GM23338 (cell line): Measurements from ENCODE around the gene RAB17. TPM values are rescaled to one million over a fixed set of nuclear protein-coding genes. Genes with fewer than 3 reads are reported as not detected.

Experiments
- ATAC-seq: fragments of 200-7000 bp; cut with Tn5 transposase; 3 replicates; pipeline ENCODE4 v1.9.1; 2020
- DNase-seq: peaks from one replicate; pipeline ENCODE4 v3.0.0-alpha.2; 2015; ENCODE audit warnings: low spot score
- H2AFZ ChIP-seq: fragments of 200-600 bp; sonication (generic); 2 replicates; pipeline ENCODE4 v1.8.0; 2016; ENCODE audit warnings: antibody characterized with exemption, mild to moderate bottlenecking, moderate library complexity
- H3F3A ChIP-seq: fragments of 200-600 bp; sonication (generic); replicated peaks from 2 replicates; pipeline ENCODE4 v1.8.0; 2017; ENCODE audit warnings: antibody characterized with exemption, mixed run types, low read depth
- H3K27ac ChIP-seq: fragments of 200-600 bp; sonication (generic); 2 replicates; pipeline ENCODE4 v1.6.1; 2016; ENCODE audit warnings: low read depth
- H3K27me3 ChIP-seq: fragments of 200-600 bp; sonication (generic); 2 replicates; pipeline ENCODE4 v1.8.0; 2016; ENCODE audit warnings: mild to moderate bottlenecking, mixed run types, moderate library complexity; ENCODE audit not compliant: insufficient read depth
- H3K36me3 ChIP-seq: fragments of 200-600 bp; sonication (generic); 2 replicates; pipeline ENCODE4 v1.8.0; 2016; ENCODE audit warnings: mild to moderate bottlenecking; ENCODE audit not compliant: insufficient read depth
- H3K4me1 ChIP-seq: fragments of 200-600 bp; sonication (generic); 2 replicates; pipeline ENCODE4 v1.8.0; 2016; ENCODE audit warnings: mild to moderate bottlenecking, moderate library complexity; ENCODE audit not compliant: insufficient read depth
- H3K4me2 ChIP-seq: fragments of 200-600 bp; sonication (generic); 2 replicates; pipeline ENCODE4 v1.7.1; 2017; ENCODE audit warnings: mixed run types
- H3K4me3 ChIP-seq: fragments of 200-600 bp; sonication (generic); 2 replicates; pipeline ENCODE4 v1.6.1; 2016; ENCODE audit warnings: mixed run types
- H3K79me2 ChIP-seq: fragments of 200-600 bp; sonication (generic); replicated peaks from 2 replicates; pipeline ENCODE4 v1.8.0; 2017; ENCODE audit warnings: mild to moderate bottlenecking; ENCODE audit not compliant: insufficient read depth
- H3K9me2 ChIP-seq: fragments of 200-600 bp; sonication (generic); 2 replicates; pipeline ENCODE4 v1.8.0; 2017; ENCODE audit not compliant: insufficient read depth
- H4K20me1 ChIP-seq: fragments of 200-600 bp; sonication (generic); replicated peaks from 2 replicates; pipeline ENCODE4 v1.8.0; 2017; ENCODE audit warnings: mild to moderate bottlenecking; ENCODE audit not compliant: insufficient read depth
- H3K27ac Mint-ChIP-seq: 2 replicates; pipeline ENCODE4 v1.8.0; 2020; ENCODE audit warnings: inconsistent platforms, mild to moderate bottlenecking, moderate library complexity, mixed read lengths
- H3K27me3 Mint-ChIP-seq: 3 replicates; pipeline ENCODE4 v1.8.0; 2022; ENCODE audit warnings: low read depth, mild to moderate bottlenecking, moderate library complexity, mixed read lengths, inconsistent platforms; ENCODE audit not compliant: insufficient read depth, poor library complexity
- H3K36me3 Mint-ChIP-seq: 3 replicates; pipeline ENCODE4 v1.8.0; 2021; ENCODE audit warnings: low read depth, mild to moderate bottlenecking, inconsistent platforms, moderate library complexity, mixed read lengths
- H3K4me1 Mint-ChIP-seq: 3 replicates; pipeline ENCODE4 v1.8.0; 2020; ENCODE audit warnings: mild to moderate bottlenecking, inconsistent platforms, mixed read lengths
- H3K4me3 Mint-ChIP-seq: 3 replicates; pipeline ENCODE4 v1.8.0; 2021; ENCODE audit warnings: moderate library complexity, mild to moderate bottlenecking, inconsistent platforms, mixed read lengths
- H3K9me3 Mint-ChIP-seq: 3 replicates; pipeline ENCODE4 v1.8.0; 2020; ENCODE audit warnings: moderate library complexity, mild to moderate bottlenecking, inconsistent platforms, mixed read lengths
- CREB1 ChIP-seq: fragments of 250-450 bp; sonication (Bioruptor Pico); IDR thresholded peaks from 2 replicates; pipeline ENCODE4 v1.5.0; 2020; ENCODE audit warnings: low read depth, mild to moderate bottlenecking, moderate library complexity
- EZH2 ChIP-seq: fragments of 200-600 bp; sonication (generic); IDR thresholded peaks from one replicate; pipeline ENCODE4 v1.8.0; 2017; ENCODE audit warnings: antibody characterized with exemption, mild to moderate bottlenecking, low read depth; ENCODE audit not compliant: unreplicated experiment
- EZH2phosphoT487 ChIP-seq: fragments of 200-600 bp; sonication (generic); IDR thresholded peaks from one replicate; pipeline ENCODE4 v1.8.1; 2018; ENCODE audit warnings: antibody characterized with exemption; ENCODE audit not compliant: unreplicated experiment
- JUNB ChIP-seq: IDR thresholded peaks from one replicate; pipeline ENCODE4 v1.6.1; 2016; ENCODE audit warnings: antibody characterized with exemption; ENCODE audit not compliant: unreplicated experiment
- NANOG ChIP-seq: IDR thresholded peaks from 2 replicates; pipeline ENCODE4 v1.6.1; 2016; ENCODE audit warnings: antibody characterized with exemption, borderline replicate concordance
- POLR2AphosphoS5 ChIP-seq: IDR thresholded peaks from 2 replicates; pipeline ENCODE4 v1.6.1; 2016; ENCODE audit warnings: antibody characterized with exemption, low read depth
- STAT1 ChIP-seq: IDR thresholded peaks from one replicate; pipeline ENCODE4 v1.6.1; 2016; ENCODE audit warnings: antibody characterized with exemption; ENCODE audit not compliant: unreplicated experiment
- ZNF114 ChIP-seq: fragments of 250-450 bp; sonication (Bioruptor Pico); IDR thresholded peaks from 2 replicates; pipeline ENCODE4 v1.5.0; 2020; ENCODE audit warnings: mild to moderate bottlenecking, moderate library complexity
- ZNF331 ChIP-seq: fragments of 250-450 bp; sonication (Bioruptor Pico); IDR thresholded peaks from 2 replicates; pipeline ENCODE4 v1.5.0; 2020; ENCODE audit warnings: low read depth, mild to moderate bottlenecking, moderate library complexity
- polyA plus RNA-seq: library from polyadenylated mRNA; unstranded; fragments of >200 nt; fragmentation: Nextera tagmentation; extraction: Ambion mirVana; gene quantifications from 2 replicates; pipeline ENCODE4 v1.2.1, GENCODE V29; 2016
- total RNA-seq: library from RNA; depleted of rRNA; stranded (reverse); fragments of >200 nt; shearing (Covaris generic); gene quantifications from 2 replicates; pipeline ENCODE4 v1.2.3, GENCODE V29; 2014
- TF ChIP-seq, protein P1 (sequence below): IDR thresholded peaks from 2 replicates; pipeline ENCODE4 v1.6.1; 2016; ENCODE audit warnings: antibody characterized with exemption
- TF ChIP-seq, protein P2 (sequence below): IDR thresholded peaks from one replicate; pipeline ENCODE4 v1.6.1; 2018; ENCODE audit warnings: antibody characterized with exemption; ENCODE audit not compliant: unreplicated experiment
- TF ChIP-seq, protein P3 (sequence below): fragments of 250-450 bp; sonication (Bioruptor Pico); IDR thresholded peaks from 2 replicates; pipeline ENCODE4 v1.5.0; 2020; ENCODE audit warnings: mild to moderate bottlenecking, moderate library complexity
- TF ChIP-seq, protein P4 (sequence below), 2 experiments: fragments of 200-600 bp in 1 of 2; sonication (generic) in 1 of 2; conservative IDR thresholded peaks; 2 replicates each; pipeline versions ENCODE4 v1.5.1 to v1.6.1; 2016 to 2017; ENCODE audit warnings: antibody characterized with exemption in 2 of 2, low read depth in 2 of 2, mild to moderate bottlenecking in 2 of 2, moderate library complexity in 1 of 2

The RAB17 gene
- total and polyA plus RNA-seq, 2 experiments from 2014 or later: 22.4 to 26.9 TPM

DNA sequence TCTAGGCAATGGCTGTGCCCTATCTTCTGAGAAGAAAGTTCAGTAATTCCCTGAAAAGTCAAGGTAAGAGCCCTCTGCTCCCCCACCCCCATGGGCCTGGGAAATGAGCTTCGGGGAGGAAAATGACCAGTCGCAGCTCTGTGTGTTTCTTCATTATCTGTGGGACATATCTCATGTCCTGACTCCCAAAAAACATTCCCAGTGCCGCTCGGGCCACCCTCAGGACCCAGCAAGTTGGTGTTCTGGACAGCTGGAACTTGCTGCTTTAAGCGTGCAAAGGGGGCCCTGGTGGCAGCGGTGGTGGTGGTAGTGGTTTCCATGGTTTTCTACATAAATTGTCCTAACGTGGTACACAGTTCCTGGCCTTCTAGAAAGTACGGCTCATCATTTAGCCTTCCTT is 41.3 kb downstream of the RAB17 start:
- H3K4me2 ChIP-seq: no peak overlapping the region
- H3K4me3 ChIP-seq: no peak overlapping the region
- no peaks in the 10 kb centered on the region for H3K79me2 ChIP-seq
- H3K9me2 ChIP-seq: no peaks in the 10 kb centered on the region
- H3K27me3 Mint-ChIP-seq: peaks cover 9% of the 10 kb centered on the region
- H3K27ac Mint-ChIP-seq: no peak overlapping the region
- no peaks in the 10 kb centered on the region for H3K4me1 ChIP-seq
- H4K20me1 ChIP-seq: no peaks in the 10 kb centered on the region
- peaks cover 20% of the 10 kb centered on the region; the same call in 2 of the 3 replicates for H3K9me3 Mint-ChIP-seq
- TF ChIP-seq EZH2phosphoT487: no peak
- TF ChIP-seq, protein P1, sequence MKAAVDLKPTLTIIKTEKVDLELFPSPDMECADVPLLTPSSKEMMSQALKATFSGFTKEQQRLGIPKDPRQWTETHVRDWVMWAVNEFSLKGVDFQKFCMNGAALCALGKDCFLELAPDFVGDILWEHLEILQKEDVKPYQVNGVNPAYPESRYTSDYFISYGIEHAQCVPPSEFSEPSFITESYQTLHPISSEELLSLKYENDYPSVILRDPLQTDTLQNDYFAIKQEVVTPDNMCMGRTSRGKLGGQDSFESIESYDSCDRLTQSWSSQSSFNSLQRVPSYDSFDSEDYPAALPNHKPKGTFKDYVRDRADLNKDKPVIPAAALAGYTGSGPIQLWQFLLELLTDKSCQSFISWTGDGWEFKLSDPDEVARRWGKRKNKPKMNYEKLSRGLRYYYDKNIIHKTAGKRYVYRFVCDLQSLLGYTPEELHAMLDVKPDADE: no peak
- no peak for TF ChIP-seq NANOG
- TF ChIP-seq, protein P2, sequence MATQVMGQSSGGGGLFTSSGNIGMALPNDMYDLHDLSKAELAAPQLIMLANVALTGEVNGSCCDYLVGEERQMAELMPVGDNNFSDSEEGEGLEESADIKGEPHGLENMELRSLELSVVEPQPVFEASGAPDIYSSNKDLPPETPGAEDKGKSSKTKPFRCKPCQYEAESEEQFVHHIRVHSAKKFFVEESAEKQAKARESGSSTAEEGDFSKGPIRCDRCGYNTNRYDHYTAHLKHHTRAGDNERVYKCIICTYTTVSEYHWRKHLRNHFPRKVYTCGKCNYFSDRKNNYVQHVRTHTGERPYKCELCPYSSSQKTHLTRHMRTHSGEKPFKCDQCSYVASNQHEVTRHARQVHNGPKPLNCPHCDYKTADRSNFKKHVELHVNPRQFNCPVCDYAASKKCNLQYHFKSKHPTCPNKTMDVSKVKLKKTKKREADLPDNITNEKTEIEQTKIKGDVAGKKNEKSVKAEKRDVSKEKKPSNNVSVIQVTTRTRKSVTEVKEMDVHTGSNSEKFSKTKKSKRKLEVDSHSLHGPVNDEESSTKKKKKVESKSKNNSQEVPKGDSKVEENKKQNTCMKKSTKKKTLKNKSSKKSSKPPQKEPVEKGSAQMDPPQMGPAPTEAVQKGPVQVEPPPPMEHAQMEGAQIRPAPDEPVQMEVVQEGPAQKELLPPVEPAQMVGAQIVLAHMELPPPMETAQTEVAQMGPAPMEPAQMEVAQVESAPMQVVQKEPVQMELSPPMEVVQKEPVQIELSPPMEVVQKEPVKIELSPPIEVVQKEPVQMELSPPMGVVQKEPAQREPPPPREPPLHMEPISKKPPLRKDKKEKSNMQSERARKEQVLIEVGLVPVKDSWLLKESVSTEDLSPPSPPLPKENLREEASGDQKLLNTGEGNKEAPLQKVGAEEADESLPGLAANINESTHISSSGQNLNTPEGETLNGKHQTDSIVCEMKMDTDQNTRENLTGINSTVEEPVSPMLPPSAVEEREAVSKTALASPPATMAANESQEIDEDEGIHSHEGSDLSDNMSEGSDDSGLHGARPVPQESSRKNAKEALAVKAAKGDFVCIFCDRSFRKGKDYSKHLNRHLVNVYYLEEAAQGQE: no peak
- TF ChIP-seq EZH2: no peak
- TF ChIP-seq ZNF114 (CRISPR knock-in tag): no peak
- no peak for TF ChIP-seq CREB1
- TF ChIP-seq JUNB: no peak
- TF ChIP-seq POLR2AphosphoS5: no peak
- TF ChIP-seq, protein P3, sequence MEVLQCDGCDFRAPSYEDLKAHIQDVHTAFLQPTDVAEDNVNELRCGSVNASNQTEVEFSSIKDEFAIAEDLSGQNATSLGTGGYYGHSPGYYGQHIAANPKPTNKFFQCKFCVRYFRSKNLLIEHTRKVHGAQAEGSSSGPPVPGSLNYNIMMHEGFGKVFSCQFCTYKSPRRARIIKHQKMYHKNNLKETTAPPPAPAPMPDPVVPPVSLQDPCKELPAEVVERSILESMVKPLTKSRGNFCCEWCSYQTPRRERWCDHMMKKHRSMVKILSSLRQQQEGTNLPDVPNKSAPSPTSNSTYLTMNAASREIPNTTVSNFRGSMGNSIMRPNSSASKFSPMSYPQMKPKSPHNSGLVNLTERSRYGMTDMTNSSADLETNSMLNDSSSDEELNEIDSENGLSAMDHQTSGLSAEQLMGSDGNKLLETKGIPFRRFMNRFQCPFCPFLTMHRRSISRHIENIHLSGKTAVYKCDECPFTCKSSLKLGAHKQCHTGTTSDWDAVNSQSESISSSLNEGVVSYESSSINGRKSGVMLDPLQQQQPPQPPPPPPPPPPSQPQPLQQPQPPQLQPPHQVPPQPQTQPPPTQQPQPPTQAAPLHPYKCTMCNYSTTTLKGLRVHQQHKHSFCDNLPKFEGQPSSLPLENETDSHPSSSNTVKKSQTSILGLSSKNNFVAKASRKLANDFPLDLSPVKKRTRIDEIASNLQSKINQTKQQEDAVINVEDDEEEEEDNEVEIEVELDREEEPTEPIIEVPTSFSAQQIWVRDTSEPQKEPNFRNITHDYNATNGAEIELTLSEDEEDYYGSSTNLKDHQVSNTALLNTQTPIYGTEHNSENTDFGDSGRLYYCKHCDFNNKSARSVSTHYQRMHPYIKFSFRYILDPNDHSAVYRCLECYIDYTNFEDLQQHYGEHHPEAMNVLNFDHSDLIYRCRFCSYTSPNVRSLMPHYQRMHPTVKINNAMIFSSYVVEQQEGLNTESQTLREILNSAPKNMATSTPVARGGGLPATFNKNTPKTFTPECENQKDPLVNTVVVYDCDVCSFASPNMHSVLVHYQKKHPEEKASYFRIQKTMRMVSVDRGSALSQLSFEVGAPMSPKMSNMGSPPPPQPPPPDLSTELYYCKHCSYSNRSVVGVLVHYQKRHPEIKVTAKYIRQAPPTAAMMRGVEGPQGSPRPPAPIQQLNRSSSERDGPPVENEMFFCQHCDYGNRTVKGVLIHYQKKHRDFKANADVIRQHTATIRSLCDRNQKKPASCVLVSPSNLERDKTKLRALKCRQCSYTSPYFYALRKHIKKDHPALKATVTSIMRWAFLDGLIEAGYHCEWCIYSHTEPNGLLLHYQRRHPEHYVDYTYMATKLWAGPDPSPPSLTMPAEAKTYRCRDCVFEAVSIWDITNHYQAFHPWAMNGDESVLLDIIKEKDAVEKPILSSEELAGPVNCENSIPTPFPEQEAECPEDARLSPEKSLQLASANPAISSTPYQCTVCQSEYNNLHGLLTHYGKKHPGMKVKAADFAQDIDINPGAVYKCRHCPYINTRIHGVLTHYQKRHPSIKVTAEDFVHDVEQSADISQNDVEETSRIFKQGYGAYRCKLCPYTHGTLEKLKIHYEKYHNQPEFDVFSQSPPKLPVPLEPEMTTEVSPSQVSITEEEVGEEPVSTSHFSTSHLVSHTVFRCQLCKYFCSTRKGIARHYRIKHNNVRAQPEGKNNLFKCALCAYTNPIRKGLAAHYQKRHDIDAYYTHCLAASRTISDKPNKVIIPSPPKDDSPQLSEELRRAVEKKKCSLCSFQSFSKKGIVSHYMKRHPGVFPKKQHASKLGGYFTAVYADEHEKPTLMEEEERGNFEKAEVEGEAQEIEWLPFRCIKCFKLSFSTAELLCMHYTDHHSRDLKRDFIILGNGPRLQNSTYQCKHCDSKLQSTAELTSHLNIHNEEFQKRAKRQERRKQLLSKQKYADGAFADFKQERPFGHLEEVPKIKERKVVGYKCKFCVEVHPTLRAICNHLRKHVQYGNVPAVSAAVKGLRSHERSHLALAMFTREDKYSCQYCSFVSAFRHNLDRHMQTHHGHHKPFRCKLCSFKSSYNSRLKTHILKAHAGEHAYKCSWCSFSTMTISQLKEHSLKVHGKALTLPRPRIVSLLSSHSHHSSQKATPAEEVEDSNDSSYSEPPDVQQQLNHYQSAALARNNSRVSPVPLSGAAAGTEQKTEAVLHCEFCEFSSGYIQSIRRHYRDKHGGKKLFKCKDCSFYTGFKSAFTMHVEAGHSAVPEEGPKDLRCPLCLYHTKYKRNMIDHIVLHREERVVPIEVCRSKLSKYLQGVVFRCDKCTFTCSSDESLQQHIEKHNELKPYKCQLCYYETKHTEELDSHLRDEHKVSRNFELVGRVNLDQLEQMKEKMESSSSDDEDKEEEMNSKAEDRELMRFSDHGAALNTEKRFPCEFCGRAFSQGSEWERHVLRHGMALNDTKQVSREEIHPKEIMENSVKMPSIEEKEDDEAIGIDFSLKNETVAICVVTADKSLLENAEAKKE (CRISPR knock-in tag): no peak
- TF ChIP-seq, protein P4, sequence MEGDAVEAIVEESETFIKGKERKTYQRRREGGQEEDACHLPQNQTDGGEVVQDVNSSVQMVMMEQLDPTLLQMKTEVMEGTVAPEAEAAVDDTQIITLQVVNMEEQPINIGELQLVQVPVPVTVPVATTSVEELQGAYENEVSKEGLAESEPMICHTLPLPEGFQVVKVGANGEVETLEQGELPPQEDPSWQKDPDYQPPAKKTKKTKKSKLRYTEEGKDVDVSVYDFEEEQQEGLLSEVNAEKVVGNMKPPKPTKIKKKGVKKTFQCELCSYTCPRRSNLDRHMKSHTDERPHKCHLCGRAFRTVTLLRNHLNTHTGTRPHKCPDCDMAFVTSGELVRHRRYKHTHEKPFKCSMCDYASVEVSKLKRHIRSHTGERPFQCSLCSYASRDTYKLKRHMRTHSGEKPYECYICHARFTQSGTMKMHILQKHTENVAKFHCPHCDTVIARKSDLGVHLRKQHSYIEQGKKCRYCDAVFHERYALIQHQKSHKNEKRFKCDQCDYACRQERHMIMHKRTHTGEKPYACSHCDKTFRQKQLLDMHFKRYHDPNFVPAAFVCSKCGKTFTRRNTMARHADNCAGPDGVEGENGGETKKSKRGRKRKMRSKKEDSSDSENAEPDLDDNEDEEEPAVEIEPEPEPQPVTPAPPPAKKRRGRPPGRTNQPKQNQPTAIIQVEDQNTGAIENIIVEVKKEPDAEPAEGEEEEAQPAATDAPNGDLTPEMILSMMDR (conservative IDR thresholded peaks at IDR 0.05; ENCODE audit: low read depth in 2 of 2): no peak
- TF ChIP-seq ZNF331 (CRISPR knock-in tag): no peak
- no peak for TF ChIP-seq STAT1
- peaks cover 2% of the 10 kb centered on the region; the same call in 2 of the 3 replicates for H3K4me1 Mint-ChIP-seq
- no peak overlapping the region for H2AFZ ChIP-seq
- no peaks in the 10 kb centered on the region for H3K27me3 ChIP-seq
- H3K36me3 Mint-ChIP-seq: peaks cover 25% of the 10 kb centered on the region
- H3K27ac ChIP-seq: no peak overlapping the region
- ATAC-seq: no peak
- H3K36me3 ChIP-seq: no peaks in the 10 kb centered on the region
- DNase-seq: no peak
- H3F3A ChIP-seq: no peaks in the 10 kb centered on the region
- no peak overlapping the region for H3K4me3 Mint-ChIP-seq
